C4-2B (cell line): Measurements from ENCODE around the gene IL3.

Experiments used
- CTCF ChIP-seq: fragments of 450-650 bp; conservative IDR thresholded peaks from 2 replicates; pipeline ENCODE4 v1.5.1; 2017; ENCODE audit warnings: mild to moderate bottlenecking
- ZFX ChIP-seq: fragments of 450-650 bp; IDR thresholded peaks from 2 replicates; pipeline ENCODE4 v1.6.1; 2017

- TF ChIP-seq CTCF (no peak), ZFX (no peak)
These were observed 36.4 kb upstream of the IL3 start for GRCh38 chr5:132024117-132024435.
